Liver (tissue), 3 donors: Measurements from ENCODE around the gene NOS2.

Experiments
- ATF3 ChIP-seq: IDR thresholded peaks from 2 replicates; pipeline ENCODE4 v1.6.1; 2016; ENCODE audit warnings: antibody characterized with exemption
- CTCF ChIP-seq: fragments of 150-350 bp; IDR thresholded peaks from 2 replicates; pipeline ENCODE4 v1.5.1; 2017; ENCODE audit warnings: improper control_type of control experiment, low read depth, low read length; ENCODE audit not compliant: missing input control
- JUND ChIP-seq, 2 donors: IDR thresholded peaks; 2 replicates each; pipeline ENCODE4 v1.6.1; 2016; ENCODE audit warnings: antibody characterized with exemption in 2 of 2
- REST ChIP-seq: IDR thresholded peaks from 2 replicates; pipeline ENCODE4 v1.6.1; 2016; ENCODE audit warnings: antibody characterized with exemption, mild to moderate bottlenecking
- TAF1 ChIP-seq: conservative IDR thresholded peaks from 2 replicates; pipeline ENCODE4 v1.6.1; 2016; ENCODE audit warnings: antibody characterized with exemption, mild to moderate bottlenecking
- donor health status: healthy.
- donor health status: healthy.

- TF ChIP-seq REST (no peak), TAF1 (no peak), CTCF (no peak), ATF3 (no peak), JUND (IDR thresholded peaks at IDR 0.05) (no peak)
Measured at GRCh38 chr17:27766438-27766837, 33.9 kb downstream of the NOS2 start.
